WTC11 (cell line): ENCODE measurements around the gene SLC19A1.

Experiments
- E2F1 ChIP-seq: sonication (generic); formaldehyde crosslinking; IDR thresholded peaks from 2 replicates; pipeline ENCODE4 v1.8.0; 2022; ENCODE audit warnings: mild to moderate bottlenecking, missing genetic modification reagents
- ESRRA ChIP-seq: sonication (generic); formaldehyde crosslinking; IDR thresholded peaks from 2 replicates; pipeline ENCODE4 v1.8.1; 2022; ENCODE audit warnings: mild to moderate bottlenecking, missing genetic modification reagents, borderline replicate concordance
- ETV6 ChIP-seq: sonication (generic); formaldehyde crosslinking; IDR thresholded peaks from 2 replicates; pipeline ENCODE4 v1.8.1; 2022; ENCODE audit warnings: mild to moderate bottlenecking, missing genetic modification reagents
- HMGXB4 ChIP-seq: sonication (generic); formaldehyde crosslinking; IDR thresholded peaks from 2 replicates; pipeline ENCODE4 v1.8.1; 2023; ENCODE audit warnings: mild to moderate bottlenecking, moderate library complexity, missing genetic modification reagents
- MAX ChIP-seq: sonication (generic); formaldehyde crosslinking; IDR thresholded peaks from 2 replicates; pipeline ENCODE4 v1.8.0; 2022; ENCODE audit warnings: mild to moderate bottlenecking, missing genetic modification reagents
- SP1 ChIP-seq: sonication (generic); formaldehyde crosslinking; conservative IDR thresholded peaks from 2 replicates; pipeline ENCODE4 v1.8.1; 2022; ENCODE audit warnings: missing genetic modification reagents
- ZBTB21 ChIP-seq: sonication (generic); formaldehyde crosslinking; IDR thresholded peaks from 2 replicates; pipeline ENCODE4 v1.8.1; 2023; ENCODE audit warnings: mild to moderate bottlenecking, missing genetic modification reagents, borderline replicate concordance
- ZNF232 ChIP-seq: sonication (generic); formaldehyde crosslinking; IDR thresholded peaks from 2 replicates; pipeline ENCODE4 v1.8.0; 2022; ENCODE audit warnings: mild to moderate bottlenecking, missing genetic modification reagents
- ZNF512 ChIP-seq: sonication (generic); formaldehyde crosslinking; IDR thresholded peaks from 2 replicates; pipeline ENCODE4 v1.8.1; 2022; ENCODE audit warnings: missing genetic modification reagents, borderline replicate concordance
- TF ChIP-seq, protein P1 (sequence below): fragments of 200-600 bp; IDR thresholded peaks from 2 replicates; pipeline ENCODE4 v1.8.0; 2022; ENCODE audit warnings: antibody characterized with exemption
- TF ChIP-seq, protein P2 (sequence below): sonication (generic); formaldehyde crosslinking; IDR thresholded peaks from 2 replicates; pipeline ENCODE4 v1.8.0; 2022; ENCODE audit warnings: mild to moderate bottlenecking, missing genetic modification reagents
- TF ChIP-seq, protein P3 (sequence below): sonication (generic); formaldehyde crosslinking; IDR thresholded peaks from 2 replicates; pipeline ENCODE4 v1.8.1; 2022; ENCODE audit warnings: low read depth, missing genetic modification reagents, borderline replicate concordance

GRCh38 chr21:45466330-45467220, 75.7 kb downstream of the SLC19A1 start:
- TF ChIP-seq, protein P1, sequence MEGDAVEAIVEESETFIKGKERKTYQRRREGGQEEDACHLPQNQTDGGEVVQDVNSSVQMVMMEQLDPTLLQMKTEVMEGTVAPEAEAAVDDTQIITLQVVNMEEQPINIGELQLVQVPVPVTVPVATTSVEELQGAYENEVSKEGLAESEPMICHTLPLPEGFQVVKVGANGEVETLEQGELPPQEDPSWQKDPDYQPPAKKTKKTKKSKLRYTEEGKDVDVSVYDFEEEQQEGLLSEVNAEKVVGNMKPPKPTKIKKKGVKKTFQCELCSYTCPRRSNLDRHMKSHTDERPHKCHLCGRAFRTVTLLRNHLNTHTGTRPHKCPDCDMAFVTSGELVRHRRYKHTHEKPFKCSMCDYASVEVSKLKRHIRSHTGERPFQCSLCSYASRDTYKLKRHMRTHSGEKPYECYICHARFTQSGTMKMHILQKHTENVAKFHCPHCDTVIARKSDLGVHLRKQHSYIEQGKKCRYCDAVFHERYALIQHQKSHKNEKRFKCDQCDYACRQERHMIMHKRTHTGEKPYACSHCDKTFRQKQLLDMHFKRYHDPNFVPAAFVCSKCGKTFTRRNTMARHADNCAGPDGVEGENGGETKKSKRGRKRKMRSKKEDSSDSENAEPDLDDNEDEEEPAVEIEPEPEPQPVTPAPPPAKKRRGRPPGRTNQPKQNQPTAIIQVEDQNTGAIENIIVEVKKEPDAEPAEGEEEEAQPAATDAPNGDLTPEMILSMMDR = no peak
- TF ChIP-seq E2F1 (CRISPR knock-in tag) (no peak), ZNF232 (no peak), ZNF512 (CRISPR knock-in tag) (no peak), MAX (no peak), ZBTB21 (CRISPR knock-in tag) (no peak), ESRRA (CRISPR knock-in tag) (no peak), SP1 (no peak), HMGXB4 (no peak), ETV6 (CRISPR knock-in tag) (no peak)
- TF ChIP-seq, protein P2, sequence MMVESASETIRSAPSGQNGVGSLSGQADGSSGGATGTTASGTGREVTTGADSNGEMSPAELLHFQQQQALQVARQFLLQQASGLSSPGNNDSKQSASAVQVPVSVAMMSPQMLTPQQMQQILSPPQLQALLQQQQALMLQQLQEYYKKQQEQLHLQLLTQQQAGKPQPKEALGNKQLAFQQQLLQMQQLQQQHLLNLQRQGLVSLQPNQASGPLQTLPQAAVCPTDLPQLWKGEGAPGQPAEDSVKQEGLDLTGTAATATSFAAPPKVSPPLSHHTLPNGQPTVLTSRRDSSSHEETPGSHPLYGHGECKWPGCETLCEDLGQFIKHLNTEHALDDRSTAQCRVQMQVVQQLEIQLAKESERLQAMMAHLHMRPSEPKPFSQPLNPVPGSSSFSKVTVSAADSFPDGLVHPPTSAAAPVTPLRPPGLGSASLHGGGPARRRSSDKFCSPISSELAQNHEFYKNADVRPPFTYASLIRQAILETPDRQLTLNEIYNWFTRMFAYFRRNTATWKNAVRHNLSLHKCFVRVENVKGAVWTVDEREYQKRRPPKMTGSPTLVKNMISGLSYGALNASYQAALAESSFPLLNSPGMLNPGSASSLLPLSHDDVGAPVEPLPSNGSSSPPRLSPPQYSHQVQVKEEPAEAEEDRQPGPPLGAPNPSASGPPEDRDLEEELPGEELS (CRISPR knock-in tag) = no peak
- TF ChIP-seq, protein P3, sequence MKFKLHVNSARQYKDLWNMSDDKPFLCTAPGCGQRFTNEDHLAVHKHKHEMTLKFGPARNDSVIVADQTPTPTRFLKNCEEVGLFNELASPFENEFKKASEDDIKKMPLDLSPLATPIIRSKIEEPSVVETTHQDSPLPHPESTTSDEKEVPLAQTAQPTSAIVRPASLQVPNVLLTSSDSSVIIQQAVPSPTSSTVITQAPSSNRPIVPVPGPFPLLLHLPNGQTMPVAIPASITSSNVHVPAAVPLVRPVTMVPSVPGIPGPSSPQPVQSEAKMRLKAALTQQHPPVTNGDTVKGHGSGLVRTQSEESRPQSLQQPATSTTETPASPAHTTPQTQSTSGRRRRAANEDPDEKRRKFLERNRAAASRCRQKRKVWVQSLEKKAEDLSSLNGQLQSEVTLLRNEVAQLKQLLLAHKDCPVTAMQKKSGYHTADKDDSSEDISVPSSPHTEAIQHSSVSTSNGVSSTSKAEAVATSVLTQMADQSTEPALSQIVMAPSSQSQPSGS (CRISPR knock-in tag) = no peak
